22Rv1 (cell line): ENCODE measurements around the gene LRRC56.
"Not testable (repeated sequence)": the region's sequence is repeated elsewhere in the genome, so short reads cannot be mapped to it uniquely, and the experiment has no call there.

Experiments
- CTCF ChIP-seq: fragments of 450-650 bp; IDR thresholded peaks from 2 replicates; pipeline ENCODE4 v1.5.1; 2017; ENCODE audit warnings: mild to moderate bottlenecking
- ZFX ChIP-seq: fragments of 450-650 bp; IDR thresholded peaks from 2 replicates; pipeline ENCODE4 v1.6.1; 2017; ENCODE audit warnings: antibody characterized with exemption, borderline replicate concordance

DNA sequence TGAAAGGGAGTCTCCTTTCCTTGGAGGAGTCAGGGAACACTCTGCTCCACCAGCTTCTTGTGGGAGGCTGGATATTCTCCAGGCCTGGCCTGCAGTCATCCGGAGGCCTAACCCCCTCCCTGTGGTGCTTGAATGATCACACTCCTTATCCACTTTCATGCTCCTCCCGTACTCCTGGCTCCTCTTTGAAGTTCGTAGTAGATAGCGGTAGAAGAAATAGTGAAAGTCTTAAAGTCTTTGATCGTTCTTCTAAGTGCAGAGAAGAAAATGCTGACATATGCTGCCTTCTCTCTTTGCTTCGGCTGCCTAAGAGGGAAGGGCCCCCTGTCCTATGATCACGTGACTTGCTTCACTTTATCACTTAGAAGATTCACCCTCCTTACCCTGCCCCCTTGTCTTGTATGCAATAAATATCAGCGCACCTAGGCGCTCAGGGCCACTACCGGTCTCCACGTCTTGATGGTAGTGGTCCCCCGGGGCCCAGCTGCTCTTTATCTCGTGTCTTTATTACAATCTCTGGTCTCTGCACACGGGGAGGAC lies 36.8 kb downstream of the LRRC56 start:
- TF ChIP-seq CTCF, ZFX: not testable (repeated sequence)
